AG04449 (cell line): ENCODE measurements around the gene SUSD6.

ENCODE experiments used
- CTCF ChIA-PET: fragments of 350-600 bp; formaldehyde crosslinking; extraction: SDS; loops from one replicate; lab custom pipeline; 2021; ENCODE audit warnings: antibody characterized with exemption; lab: Yijun Ruan, JAX
- POLR2A ChIA-PET: fragments of 400-600, 350-600 bp; formaldehyde crosslinking; extraction: SDS; loops from one replicate; lab custom pipeline; 2020; ENCODE audit warnings: antibody characterized with exemption, inconsistent platforms; lab: Yijun Ruan, JAX
- DNase-seq: peaks from one replicate; pipeline ENCODE4 v3.0.0-alpha.2; 2010; ENCODE audit warnings: low read depth, low spot score
- H3K4me3 ChIP-seq: 2 replicates; pipeline ENCODE4 v1.5.1; 2011; ENCODE audit warnings: low read depth, mild to moderate bottlenecking, control low read depth, low read length
- CTCF ChIP-seq: IDR thresholded peaks from one replicate; pipeline ENCODE4 v1.5.1; 2011; ENCODE audit warnings: mild to moderate bottlenecking, moderate library complexity, low read length, control low read depth, inconsistent platforms; ENCODE audit not compliant: insufficient read depth; ENCODE audit errors: missing control alignments

SUSD6 gene

GRCh38 chr14:69617796-69618195 is 6.4 kb downstream of the SUSD6 start:
- ChIA-PET POLR2A (no interaction called here), CTCF (interaction anchor here (1.0 to 1.7 kb wide), 4 partner anchors 9 to 109 kb away, joined by 3 to 5 read pairs (median 4); no protein-coding TSS in a partner anchor)
- H3K4me3 ChIP-seq = no peak overlapping the region
- TF ChIP-seq CTCF = no peak
- no peak for DNase-seq

GRCh38 chr14:69619012-69619411 is 7.6 kb downstream of the SUSD6 start:
- DNase-seq = no peak
- no peak for TF ChIP-seq CTCF
- H3K4me3 ChIP-seq = no peak overlapping the region
- ChIA-PET POLR2A (no interaction called here), CTCF (interaction anchor here (1.1 kb wide), 1 partner anchor 12 kb away, joined by 3 read pairs; no protein-coding TSS in a partner anchor)

GRCh38 chr14:69620211-69620611 is 8.8 kb downstream of the SUSD6 start:
- H3K4me3 ChIP-seq = no peak overlapping the region
- no peak for TF ChIP-seq CTCF
- CTCF ChIA-PET = interaction anchor here (1.0 to 1.1 kb wide), 2 partner anchors 8 to 106 kb away, joined by 4 read pairs; no protein-coding TSS in a partner anchor
- POLR2A ChIA-PET = no interaction called here
- no peak for DNase-seq

GRCh38 chr14:69620981-69621380 is 9.6 kb downstream of the SUSD6 start:
- TF ChIP-seq CTCF = no peak
- ChIA-PET POLR2A (no interaction called here), CTCF (interaction anchor here (1.1 kb wide), 1 partner anchor 9 kb away, joined by 4 read pairs; no protein-coding TSS in a partner anchor)
- H3K4me3 ChIP-seq = no peak overlapping the region
- no peak for DNase-seq

- no peak for TF ChIP-seq CTCF
- ChIA-PET CTCF (no interaction called here), POLR2A (interaction anchor here (0.6 kb wide), 1 partner anchor 1118 kb away, joined by 4 read pairs; no protein-coding TSS in a partner anchor)
- H3K4me3 ChIP-seq = no peak overlapping the region
- no peak for DNase-seq
These were observed 12.7 kb downstream of the SUSD6 start for GRCh38 chr14:69624136-69624535.

- H3K4me3 ChIP-seq = no peak overlapping the region
- no peak for DNase-seq
- ChIA-PET CTCF (interaction anchor here (1.0 kb wide), 1 partner anchor 10 kb away, joined by 3 read pairs; no protein-coding TSS in a partner anchor), POLR2A (no interaction called here)
- TF ChIP-seq CTCF = no peak
These were observed 14.1 kb downstream of the SUSD6 start for GRCh38 chr14:69625299-69626131.
